Hematopoietic multipotent progenitor cell treated with erythropoietin and hydrocortisone succinate and interleukin-3 and kit ligand, for 17 days (in vitro differentiated cells): ENCODE results near the gene HS3ST3B1.

Source experiments
- DNase-seq: peaks from one replicate; pipeline ENCODE4 v3.0.0-alpha.2; 2015; ENCODE audit warnings: low spot score

The HS3ST3B1 gene

DNA sequence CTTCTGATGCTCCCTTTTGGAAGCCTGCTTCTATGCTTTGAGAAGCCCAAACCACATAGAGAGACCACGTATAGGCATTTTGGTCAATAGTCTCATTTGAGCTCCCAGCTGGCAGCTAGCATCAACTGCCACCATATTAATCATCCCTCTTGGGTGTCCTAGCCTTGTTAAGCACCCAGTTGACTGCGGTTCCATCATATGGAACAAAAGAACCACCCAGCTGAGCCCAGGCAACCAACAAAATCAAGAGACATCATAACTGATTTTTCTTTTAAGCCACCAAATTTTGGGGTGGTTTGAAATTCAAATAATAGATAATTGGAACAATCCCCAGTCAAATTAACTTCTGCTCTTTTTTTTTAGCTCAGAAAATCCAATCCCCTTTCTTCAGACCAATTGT, 53.9 kb downstream of the HS3ST3B1 start:
- DNase-seq: no peak

DNA sequence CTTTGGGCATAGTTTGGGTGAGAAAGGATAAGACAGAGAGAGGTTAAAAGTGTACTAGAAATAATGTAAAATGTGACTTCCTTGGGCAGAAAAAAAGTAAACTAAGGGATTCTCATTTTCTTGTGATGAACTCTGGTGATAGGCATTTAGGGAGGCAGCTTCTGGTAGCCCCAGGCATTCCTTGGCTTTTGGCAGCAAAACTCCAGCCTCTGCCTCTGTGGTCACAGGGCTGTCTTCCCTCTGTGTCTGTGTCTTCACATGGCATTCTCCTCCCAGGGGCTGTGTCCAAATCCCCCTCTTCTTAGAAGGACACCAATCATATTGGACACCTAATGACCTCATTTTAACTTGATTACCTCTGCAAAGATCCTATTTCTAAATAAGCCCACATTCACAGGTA, 54.7 kb downstream of the HS3ST3B1 start:
- no peak for DNase-seq

DNA sequence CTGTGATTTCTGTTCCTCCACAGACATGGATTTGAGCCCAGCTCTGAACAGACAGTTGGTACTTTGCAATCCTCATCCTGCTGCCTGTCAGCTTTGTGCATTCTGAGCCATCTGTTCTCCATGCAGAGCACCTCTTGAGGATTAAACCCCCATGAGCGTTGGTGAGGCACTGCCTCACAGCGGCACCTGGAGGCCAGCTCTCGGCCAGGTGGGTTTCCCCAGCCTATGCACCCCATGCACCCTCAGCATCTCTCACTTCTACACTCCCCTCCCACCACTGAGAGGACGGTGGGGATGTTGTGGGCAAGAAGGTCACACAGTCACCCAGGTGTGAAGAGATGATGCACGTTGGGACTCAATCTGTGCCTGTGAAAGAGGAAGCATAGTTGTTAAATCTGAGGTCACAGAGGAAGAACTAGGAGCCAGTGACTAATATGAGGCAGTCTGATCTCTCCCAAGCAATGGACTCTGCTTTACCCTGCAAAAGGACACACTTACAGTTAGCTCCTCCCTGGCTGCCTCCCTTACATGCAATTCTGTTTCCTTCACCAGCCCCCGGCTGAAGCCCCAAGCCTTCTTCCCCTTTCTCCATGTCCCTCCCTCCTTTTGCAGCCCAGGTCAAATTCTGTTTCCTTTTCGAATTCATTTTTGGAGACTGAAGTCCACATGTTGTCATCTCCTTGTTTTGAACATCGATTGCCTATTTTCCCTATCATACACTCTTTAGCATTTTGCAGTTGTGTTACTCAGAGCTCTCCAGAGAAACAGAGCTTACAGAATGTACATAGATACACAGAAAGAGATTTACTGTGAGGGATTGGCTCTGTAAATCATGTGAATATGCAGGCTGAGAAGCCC, 58.5 kb downstream of the HS3ST3B1 start:
- no peak for DNase-seq

DNA sequence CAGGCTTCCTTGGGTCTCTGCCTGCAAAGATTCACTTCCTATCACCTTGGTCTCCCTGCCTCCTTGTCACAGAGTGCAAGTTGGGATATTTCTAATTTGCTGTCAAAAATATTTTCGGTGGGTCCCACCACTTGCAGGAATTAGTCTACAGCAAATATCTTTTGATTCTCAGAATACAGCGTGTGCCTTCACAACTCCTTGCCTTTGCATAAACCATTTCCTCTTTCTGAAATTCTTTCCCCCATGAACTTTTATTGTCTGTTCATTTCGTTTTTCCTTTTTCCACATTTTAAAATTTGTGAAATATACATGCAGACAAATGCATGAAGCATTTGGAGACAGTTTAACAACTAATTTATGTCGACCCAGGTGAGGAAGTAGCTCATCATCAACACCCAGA, 60.0 kb downstream of the HS3ST3B1 start:
- DNase-seq: no peak

DNA sequence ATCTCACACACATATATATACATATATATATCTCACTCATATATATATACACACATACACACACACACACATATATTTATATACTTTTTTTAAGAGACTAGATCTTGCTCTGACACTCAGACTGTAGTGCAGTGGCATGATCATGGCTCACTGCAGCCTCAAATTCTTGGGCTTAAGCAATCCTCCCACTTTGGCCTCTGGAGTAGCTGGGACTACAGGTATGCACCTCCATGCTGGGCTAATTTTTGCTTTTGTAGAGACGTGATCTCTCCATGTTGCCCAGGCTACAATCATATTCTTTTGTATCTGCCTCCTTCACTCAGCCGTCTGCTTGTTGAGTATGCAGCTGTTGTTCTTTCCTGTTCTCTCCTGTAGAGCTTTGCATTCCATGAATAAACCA, 60.6 kb downstream of the HS3ST3B1 start:
- DNase-seq: no peak

DNA sequence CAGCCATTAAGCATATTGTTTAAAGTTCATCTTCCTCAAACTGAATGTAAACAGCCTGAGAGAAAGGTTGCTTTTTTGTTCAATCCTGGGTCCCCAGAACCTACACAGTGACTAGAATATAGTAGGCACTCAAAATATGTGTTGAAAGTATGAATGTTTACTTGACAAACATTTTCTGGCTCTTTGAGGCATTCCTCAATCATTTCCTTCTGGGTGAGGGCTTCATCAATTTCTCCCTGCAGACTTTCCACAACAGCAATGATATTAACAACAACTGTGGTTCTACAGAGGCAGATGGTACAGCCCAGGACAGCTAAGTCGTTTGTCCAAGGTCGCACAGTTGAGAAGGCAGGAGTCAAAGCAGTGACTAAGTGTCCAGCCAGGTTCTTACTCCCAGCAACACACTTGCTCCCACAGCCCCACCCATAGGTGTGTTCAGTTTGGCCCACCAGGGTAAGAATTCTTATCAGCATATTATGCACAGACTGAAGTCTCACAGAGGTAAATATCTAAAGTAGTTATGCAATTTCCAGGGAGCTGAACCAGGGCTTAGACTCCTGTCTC, 61.1 kb downstream of the HS3ST3B1 start:
- DNase-seq: no peak

DNA sequence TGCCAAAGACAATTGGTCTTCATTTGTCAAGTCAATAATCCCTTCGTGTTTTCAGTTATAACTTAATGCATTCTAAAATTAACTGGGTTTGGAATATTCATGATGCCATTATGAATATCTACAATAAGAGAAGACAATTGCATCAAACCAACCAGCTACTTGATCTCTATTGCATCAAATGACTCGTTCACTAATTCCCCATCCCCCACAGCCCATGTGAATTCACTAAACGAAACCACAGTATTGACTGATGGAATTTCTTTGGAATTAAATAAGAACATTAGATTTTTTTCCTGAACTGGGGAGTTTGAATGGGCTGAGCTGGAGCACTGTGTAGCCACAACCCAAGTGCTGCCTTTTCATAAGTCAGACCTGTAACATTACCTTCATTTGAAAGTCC, 65.3 kb downstream of the HS3ST3B1 start:
- DNase-seq: no peak

DNA sequence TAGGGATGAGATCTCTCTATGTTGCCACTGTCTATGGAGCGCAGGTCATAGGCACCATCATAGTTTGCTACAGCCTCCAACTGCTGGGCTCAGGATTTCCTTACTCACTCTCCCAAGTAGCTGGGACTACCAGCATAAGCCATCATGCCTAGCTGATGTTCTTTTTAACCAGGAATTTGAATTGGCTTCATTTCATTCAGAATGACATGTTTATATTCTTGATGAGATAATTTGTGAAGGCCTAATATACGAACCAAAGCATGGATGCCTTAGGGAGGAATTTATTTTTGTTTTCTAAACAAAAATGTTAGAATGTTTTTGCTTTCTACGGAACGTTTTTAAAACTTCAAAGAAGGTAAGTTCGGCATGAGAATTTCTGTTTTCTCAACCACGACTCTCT, 71.6 kb downstream of the HS3ST3B1 start:
- DNase-seq: no peak

DNA sequence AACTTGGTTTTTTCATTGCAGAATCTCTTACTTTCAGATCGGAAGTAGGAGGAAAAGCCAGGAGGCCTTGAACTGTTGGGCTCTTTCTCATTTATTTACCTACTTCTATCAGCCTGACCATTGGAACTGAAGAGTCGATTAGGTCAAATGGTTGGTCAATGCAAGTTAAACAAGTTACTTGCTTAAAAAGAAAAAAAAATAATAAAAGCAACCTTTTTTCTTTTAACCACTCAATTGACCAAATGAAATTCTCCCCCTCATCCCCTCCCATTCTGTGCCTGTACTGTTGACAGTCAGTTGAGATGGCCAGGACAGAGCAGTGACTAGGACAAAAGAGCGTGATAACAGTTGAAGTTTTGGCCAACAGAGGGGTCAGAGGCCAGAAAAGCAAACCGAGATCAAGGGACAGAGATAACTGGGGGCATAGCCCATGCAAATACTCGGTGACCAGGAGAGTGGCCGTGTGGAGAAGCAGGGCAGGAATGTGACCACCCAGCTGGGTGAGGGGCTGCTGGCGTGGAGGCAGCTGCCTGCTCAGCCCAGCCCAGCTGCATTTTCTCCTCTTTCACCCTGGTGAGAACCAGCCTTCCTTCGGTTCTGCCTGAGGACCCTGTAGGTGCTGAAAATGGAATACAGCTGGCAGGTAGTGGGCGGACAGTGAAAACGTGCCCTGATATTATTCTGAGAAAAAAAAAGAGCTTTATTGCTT, 72.2 kb downstream of the HS3ST3B1 start:
- no peak for DNase-seq

DNA sequence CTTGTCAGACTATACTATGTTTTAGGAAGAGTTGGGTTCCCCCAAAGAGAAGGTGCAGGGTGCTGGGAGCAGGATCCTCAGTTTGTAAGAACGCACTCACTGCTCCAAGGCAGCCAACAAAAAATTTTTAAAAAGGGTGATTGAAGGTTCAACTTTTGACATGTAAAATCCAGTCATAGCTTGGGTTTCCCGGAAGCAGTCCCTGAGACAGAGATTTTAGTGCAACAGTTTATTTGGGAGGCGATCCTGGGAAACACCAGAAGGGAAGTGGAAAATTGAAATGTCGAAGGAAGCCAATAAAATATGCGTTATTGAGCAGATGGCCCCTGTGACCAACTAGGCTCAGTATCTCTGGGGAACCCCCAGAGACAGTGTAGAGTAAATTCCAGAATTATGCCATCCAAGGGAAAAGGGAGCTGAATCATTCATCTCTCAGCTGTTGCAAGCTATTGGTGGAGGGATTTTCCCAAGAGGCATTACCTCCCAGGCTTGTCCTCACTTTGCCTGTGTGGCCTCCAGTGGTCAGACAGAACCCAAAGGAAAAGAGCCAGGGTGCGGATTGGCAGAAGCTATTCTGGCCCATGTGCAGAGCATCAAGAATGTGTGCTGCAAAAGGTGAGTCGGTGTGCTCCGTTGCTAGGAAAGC, 72.9 kb downstream of the HS3ST3B1 start:
- DNase-seq: no peak

DNA sequence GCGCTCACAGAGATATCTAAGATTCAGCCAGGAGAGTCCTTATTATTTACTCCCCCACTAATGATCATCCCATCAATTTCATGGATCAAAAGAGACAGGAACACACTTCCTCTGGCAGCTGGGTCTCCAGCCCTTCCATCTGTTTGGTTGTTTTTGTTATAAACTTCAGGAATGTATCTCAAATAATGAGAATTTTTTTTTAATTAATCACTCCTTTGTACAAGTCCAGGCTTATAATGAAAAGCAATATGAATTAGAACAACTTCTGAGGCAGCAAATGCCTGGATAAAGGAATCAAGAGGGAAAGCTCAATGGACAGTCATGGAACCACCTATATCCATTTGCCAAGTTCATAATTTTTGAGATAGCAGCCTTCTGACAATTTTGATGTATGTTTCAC, 73.4 kb downstream of the HS3ST3B1 start:
- no peak for DNase-seq

DNA sequence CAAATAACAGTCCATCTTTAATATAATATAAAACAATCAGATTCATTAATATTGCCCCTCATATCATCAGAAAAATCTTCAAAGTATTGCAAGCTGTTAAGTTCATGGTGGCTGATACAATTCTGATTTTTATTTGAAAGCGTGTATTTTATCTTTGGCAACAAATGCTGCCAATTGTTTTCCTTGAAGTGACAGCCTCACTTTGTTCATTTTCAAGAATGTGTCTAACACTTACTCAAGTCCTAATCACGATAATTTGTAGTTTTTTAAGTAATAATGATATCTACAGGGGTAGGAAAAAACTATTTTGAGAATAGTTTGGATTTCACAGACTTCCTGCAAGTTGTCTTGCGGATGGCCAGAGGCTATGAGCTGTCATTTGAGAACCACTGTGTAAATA, 75.8 kb downstream of the HS3ST3B1 start:
- DNase-seq: no peak

DNA sequence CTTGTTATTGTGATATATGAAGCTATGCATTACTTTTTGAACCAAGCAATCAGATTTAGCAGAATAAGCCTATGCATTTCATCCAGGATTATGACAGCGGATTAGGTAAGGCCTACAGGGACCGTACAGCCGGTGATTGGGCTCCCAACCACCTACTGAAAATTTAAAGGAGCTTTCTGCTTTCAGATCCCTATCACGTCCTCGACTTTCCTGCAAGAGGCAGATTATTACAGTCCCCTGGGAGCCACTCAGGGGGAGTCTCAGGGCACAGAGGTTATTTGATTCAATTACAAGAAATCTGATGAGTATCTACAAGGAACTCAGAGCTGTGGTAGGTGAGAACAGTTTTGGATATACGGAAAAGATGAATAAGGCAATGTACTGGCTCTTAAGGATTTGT, 80.7 kb downstream of the HS3ST3B1 start:
- no peak for DNase-seq

DNA sequence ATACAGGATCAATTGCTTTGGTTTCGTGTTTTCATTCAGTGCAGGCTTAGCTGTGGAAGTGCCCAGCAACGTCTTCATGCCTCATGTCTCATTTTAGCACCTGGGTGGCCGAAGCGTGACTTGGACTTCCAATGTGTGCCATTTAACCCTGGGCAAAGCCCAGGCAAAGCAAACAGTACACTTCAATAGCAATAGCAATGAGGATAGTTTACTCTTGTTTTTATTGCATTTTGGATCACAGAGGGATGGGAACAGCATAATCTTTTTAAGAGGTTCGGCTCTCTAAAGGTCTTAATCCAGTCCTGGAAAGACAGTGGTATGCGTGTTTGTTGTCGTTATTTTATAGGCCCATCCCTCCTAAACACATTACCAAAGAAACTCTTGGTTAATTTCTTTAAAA, 86.2 kb downstream of the HS3ST3B1 start:
- DNase-seq: no peak

DNA sequence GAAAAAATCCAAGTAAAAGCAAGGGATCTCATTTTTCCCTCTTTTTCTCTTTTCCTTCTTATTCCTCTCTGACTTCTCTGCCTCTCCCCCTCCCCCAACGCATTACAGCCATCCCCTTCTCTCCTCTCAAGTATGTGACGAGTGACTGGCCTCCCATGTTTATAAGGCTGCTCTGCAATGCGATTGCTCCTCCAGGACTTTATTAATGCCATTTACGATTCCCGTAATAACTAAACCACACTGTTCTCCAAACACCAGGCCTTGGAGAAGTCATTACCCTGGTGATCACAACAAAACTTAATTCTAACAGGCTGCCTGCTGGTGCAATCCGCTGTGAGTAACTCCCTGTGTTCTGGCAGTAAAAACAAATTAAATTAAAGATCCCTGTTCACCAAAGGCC, 88.8 kb downstream of the HS3ST3B1 start:
- DNase-seq: no peak

DNA sequence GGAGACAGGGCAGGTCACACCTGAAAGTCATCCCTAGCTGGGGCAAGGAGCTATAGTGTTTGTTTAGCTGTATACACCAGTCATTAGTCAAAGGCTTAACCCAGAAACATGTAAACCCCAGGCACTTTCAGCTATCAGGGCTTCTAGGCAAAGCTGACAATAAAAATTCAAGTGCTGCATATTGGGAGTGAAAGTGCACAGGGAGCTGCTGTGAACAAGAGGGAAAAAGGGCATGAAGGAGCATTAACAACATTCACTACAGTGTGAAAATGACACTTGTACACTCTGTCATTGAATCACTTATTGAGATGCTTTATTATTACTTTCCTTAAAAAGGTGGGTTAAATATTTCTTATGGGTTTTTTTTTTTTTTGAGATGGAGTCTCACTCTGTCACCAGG, 92.8 kb downstream of the HS3ST3B1 start:
- no peak for DNase-seq

DNA sequence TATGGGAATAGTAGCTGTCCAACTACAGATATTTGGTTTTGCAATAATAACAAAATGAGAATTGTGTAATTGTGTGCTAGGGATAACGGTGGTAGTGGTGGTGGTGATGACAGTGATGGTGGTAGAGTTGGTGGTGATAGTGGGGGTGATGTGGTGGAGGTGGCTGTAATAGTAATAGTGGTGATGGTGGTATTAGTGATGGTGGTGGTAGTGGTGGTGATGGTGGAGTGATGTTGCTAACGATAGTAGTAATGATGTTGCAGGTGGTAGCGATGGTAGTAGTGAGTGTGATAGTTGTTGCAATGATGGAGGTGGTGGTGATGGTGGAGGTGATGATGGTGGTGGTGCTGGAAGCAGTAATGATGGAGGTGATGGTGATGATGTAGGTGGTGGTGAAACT, 94.4 kb downstream of the HS3ST3B1 start:
- no peak for DNase-seq

DNA sequence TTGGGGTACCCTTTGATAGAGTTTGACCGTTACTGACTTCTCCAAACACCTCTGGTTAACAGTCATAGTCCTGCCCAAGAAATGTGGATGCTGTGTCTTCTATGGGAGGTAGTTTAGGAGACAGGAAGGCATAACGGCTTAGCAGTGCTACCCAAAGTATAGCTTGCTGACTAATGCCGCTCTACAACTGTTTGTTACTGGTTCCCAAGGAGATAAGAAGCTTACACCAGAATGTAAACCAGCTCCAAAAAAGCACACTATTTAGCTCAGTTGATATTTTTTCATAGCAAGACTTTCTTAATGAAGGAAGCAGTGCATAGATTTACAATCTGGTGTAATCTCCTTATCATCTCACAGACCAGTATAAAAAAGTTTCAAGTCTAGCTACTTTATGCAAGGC, 95.7 kb downstream of the HS3ST3B1 start:
- DNase-seq: no peak

DNA sequence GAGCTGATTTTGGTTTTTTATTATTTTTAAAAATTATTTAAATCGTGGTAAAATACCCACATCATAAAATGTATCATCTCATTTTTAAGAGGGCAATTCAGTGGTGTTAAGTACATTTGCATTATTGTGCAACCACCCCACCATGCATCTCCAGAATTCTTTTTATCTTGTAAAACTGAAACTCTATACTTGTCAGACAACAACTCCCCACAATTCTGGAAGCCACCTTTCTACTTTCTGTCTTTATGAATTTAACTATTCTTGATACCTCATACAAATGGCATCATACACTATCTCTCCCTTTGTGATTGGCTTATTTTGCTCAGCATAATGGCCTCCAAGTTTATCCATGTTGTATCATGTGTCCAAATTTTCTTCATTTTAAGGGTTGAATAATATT, 97.9 kb downstream of the HS3ST3B1 start:
- no peak for DNase-seq
